ENCODE results near the gene PHF21A. TPM values are rescaled to one million over a fixed set of nuclear protein-coding genes. Genes with fewer than 3 reads are reported as not detected.

PHF21A gene
- total and polyA plus RNA-seq, 2 experiments from 2014 or later = 24.6 to 30.4 TPM

GRCh38 chr11:45928535-45929215 is 192.6 kb downstream of the PHF21A start:
- no peaks in the 10 kb centered on the region for H3K79me2 ChIP-seq
- WGBS (ENCODE audit: low lambda C conversion rate, missing lambda C conversion rate) = 78% methylated on average over 13 of the region's 13 CpGs
- H3K4me3 ChIP-seq = no peak overlapping the region
- no peak overlapping the region for H3K27ac ChIP-seq
- H4K20me1 ChIP-seq (ENCODE audit: insufficient read depth, poor library complexity, severe bottlenecking) = no peaks in the 10 kb centered on the region
- H3K4me1 ChIP-seq (ENCODE audit: insufficient read depth) = no peaks in the 10 kb centered on the region
- no peaks in the 10 kb centered on the region for H3K9me3 ChIP-seq (ENCODE audit: low read depth)
- no peak for DNase-seq (ENCODE audit: low spot score)
- H3K27me3 ChIP-seq = no peaks in the 10 kb centered on the region
- no peaks in the 10 kb centered on the region for H3K36me3 ChIP-seq (replicated peaks; ENCODE audit: insufficient read depth, low read depth)
- no peak overlapping the region for H2AFZ ChIP-seq
- H3K9me2 ChIP-seq (replicated peaks; ENCODE audit: insufficient read depth) = no peaks in the 10 kb centered on the region
- no peak overlapping the region for H3K4me2 ChIP-seq
- TF ChIP-seq EZH2 (IDR thresholded peaks at IDR 0.05; ENCODE audit: borderline replicate concordance) (no peak), CTCF (IDR thresholded peaks at IDR 0.05; ENCODE audit: poor library complexity) (no peak), EZH2phosphoT487 (IDR thresholded peaks at IDR 0.05; ENCODE audit: low read depth, severe bottlenecking, unreplicated experiment) (no peak)

GRCh38 chr11:45927684-45928413 is 193.4 kb downstream of the PHF21A start:
- no peak for DNase-seq (ENCODE audit: low spot score)
- H3K27me3 ChIP-seq = peaks cover 6% of the 10 kb centered on the region
- H2AFZ ChIP-seq = no peak overlapping the region
- H3K79me2 ChIP-seq = no peaks in the 10 kb centered on the region
- 93% methylated on average over 26 of the region's 27 CpGs for WGBS (ENCODE audit: low lambda C conversion rate, missing lambda C conversion rate)
- TF ChIP-seq CTCF (IDR thresholded peaks at IDR 0.05; ENCODE audit: poor library complexity) (no peak), EZH2 (IDR thresholded peaks at IDR 0.05; ENCODE audit: borderline replicate concordance) (no peak), EZH2phosphoT487 (IDR thresholded peaks at IDR 0.05; ENCODE audit: low read depth, severe bottlenecking, unreplicated experiment) (no peak)
- H3K4me1 ChIP-seq (ENCODE audit: insufficient read depth) = no peaks in the 10 kb centered on the region
- no peaks in the 10 kb centered on the region for H3K36me3 ChIP-seq (replicated peaks; ENCODE audit: insufficient read depth, low read depth)
- no peaks in the 10 kb centered on the region for H3K9me3 ChIP-seq (ENCODE audit: low read depth)
- no peak overlapping the region for H3K4me2 ChIP-seq
- no peak overlapping the region for H3K4me3 ChIP-seq
- no peaks in the 10 kb centered on the region for H3K9me2 ChIP-seq (replicated peaks; ENCODE audit: insufficient read depth)
- H4K20me1 ChIP-seq (ENCODE audit: insufficient read depth, poor library complexity, severe bottlenecking) = no peaks in the 10 kb centered on the region
- H3K27ac ChIP-seq = no peak overlapping the region

- no peak overlapping the region for H3K4me2 ChIP-seq
- WGBS (ENCODE audit: low lambda C conversion rate, missing lambda C conversion rate) = 84% methylated on average over 15 of the region's 15 CpGs
- H3K27ac ChIP-seq = no peak overlapping the region
- H3K4me3 ChIP-seq = no peak overlapping the region
- no peaks in the 10 kb centered on the region for H3K36me3 ChIP-seq (replicated peaks; ENCODE audit: insufficient read depth, low read depth)
- H3K79me2 ChIP-seq = no peaks in the 10 kb centered on the region
- no peaks in the 10 kb centered on the region for H4K20me1 ChIP-seq (ENCODE audit: insufficient read depth, poor library complexity, severe bottlenecking)
- no peak for DNase-seq (ENCODE audit: low spot score)
- H3K4me1 ChIP-seq (ENCODE audit: insufficient read depth) = no peaks in the 10 kb centered on the region
- TF ChIP-seq EZH2 (IDR thresholded peaks at IDR 0.05; ENCODE audit: borderline replicate concordance) = no peak
- no peak for TF ChIP-seq CTCF (IDR thresholded peaks at IDR 0.05; ENCODE audit: poor library complexity)
- TF ChIP-seq EZH2phosphoT487 (IDR thresholded peaks at IDR 0.05; ENCODE audit: low read depth, severe bottlenecking, unreplicated experiment) = no peak
- no peaks in the 10 kb centered on the region for H3K9me3 ChIP-seq (ENCODE audit: low read depth)
- no peak overlapping the region for H2AFZ ChIP-seq
- H3K9me2 ChIP-seq (replicated peaks; ENCODE audit: insufficient read depth) = no peaks in the 10 kb centered on the region
- H3K27me3 ChIP-seq = peaks cover 8% of the 10 kb centered on the region
Measured at GRCh38 chr11:45927332-45927683, 193.9 kb downstream of the PHF21A start.
